ENCODE results near the gene KBTBD2.
A peak's percentile ranks its signal among the peaks of the same experiment; 100 is the strongest.
"Not testable (repeated sequence)": the region's sequence is repeated elsewhere in the genome, so short reads cannot be mapped to it uniquely, and the experiment has no call there.

KBTBD2 gene

GRCh38 chr7:32892521-32893206 is 1.1 kb upstream of the KBTBD2 start:
- peak; percentile 78 for DNase-seq

- DNase-seq = peak; percentile 99
Measured at GRCh38 chr7:32891800-32892520, 400 bp upstream of the KBTBD2 start.

GRCh38 chr7:32890793-32891042 is 842 bp downstream of the KBTBD2 start:
- no peak for DNase-seq

GRCh38 chr7:32890010-32890792 is 1.4 kb downstream of the KBTBD2 start:
- peak; percentile 85 for DNase-seq

- DNase-seq = no peak
Measured at GRCh38 chr7:32888505-32888904, 3.1 kb downstream of the KBTBD2 start.

- no peak for DNase-seq
Measured at GRCh38 chr7:32887395-32887794, 4.2 kb downstream of the KBTBD2 start.

GRCh38 chr7:32881074-32881982 is 10.2 kb downstream of the KBTBD2 start:
- DNase-seq = no peak

GRCh38 chr7:32879460-32879859 is 12.1 kb downstream of the KBTBD2 start:
- DNase-seq = peak; percentile 34

- not testable (repeated sequence) for DNase-seq
Measured at GRCh38 chr7:32878023-32878422, 13.5 kb downstream of the KBTBD2 start.

GRCh38 chr7:32872421-32872820 is 19.1 kb downstream of the KBTBD2 start:
- no peak for DNase-seq

GRCh38 chr7:32871624-32872371 is 19.8 kb downstream of the KBTBD2 start:
- DNase-seq = no peak

- no peak for DNase-seq
Measured at GRCh38 chr7:32870298-32870697, 21.3 kb downstream of the KBTBD2 start.

GRCh38 chr7:32869716-32870115 is 21.8 kb downstream of the KBTBD2 start:
- no peak for DNase-seq

- no peak for DNase-seq
Measured at GRCh38 chr7:32868116-32868515, 23.4 kb downstream of the KBTBD2 start.

GRCh38 chr7:32865448-32866030 is 26.0 kb downstream of the KBTBD2 start:
- peak; percentile 64 for DNase-seq

GRCh38 chr7:32863872-32864271 is 27.7 kb downstream of the KBTBD2 start:
- DNase-seq = not testable (repeated sequence)

GRCh38 chr7:32860090-32860489 is 31.5 kb downstream of the KBTBD2 start:
- DNase-seq = no peak

- no peak for DNase-seq
Measured at GRCh38 chr7:32858648-32859047, 32.9 kb downstream of the KBTBD2 start.

- not testable (repeated sequence) for DNase-seq
Measured at GRCh38 chr7:32857063-32857462, 34.5 kb downstream of the KBTBD2 start.

- not testable (repeated sequence) for DNase-seq
Measured at GRCh38 chr7:32855837-32856775, 35.5 kb downstream of the KBTBD2 start.

- not testable (repeated sequence) for DNase-seq
Measured at GRCh38 chr7:32850654-32851053, 40.9 kb downstream of the KBTBD2 start.
